ENCODE results near the gene AXL.
"Not testable (repeated sequence)": the region's sequence is repeated elsewhere in the genome, so short reads cannot be mapped to it uniquely, and the experiment has no call there.

GRCh38 chr19:41204338-41204737 is 14.7 kb upstream of the AXL start:
- TF ChIP-seq POLR2AphosphoS5 (IDR thresholded peaks at IDR 0.05; ENCODE audit: borderline replicate concordance, low read depth, low read length); EZH2 (IDR thresholded peaks at IDR 0.05): not testable (repeated sequence)
